GM18505 (cell line): Measurements from ENCODE around the gene PCDHGC3.

Experiments used
- ATAC-seq: cut with Tn5 transposase; IDR thresholded peaks from one replicate; pipeline ENCODE4 v1.9.1; 2021; ENCODE audit not compliant: unreplicated experiment
- POLR2A ChIP-seq: IDR thresholded peaks from 4 replicates; pipeline ENCODE4 v1.6.1; 2011; ENCODE audit warnings: borderline replicate concordance; ENCODE audit not compliant: insufficient read depth, insufficient read length; ENCODE audit errors: extremely low read depth

Gene PCDHGC3

GRCh38 chr5:141489841-141490240, 14.1 kb downstream of the PCDHGC3 start:
- no peak for ATAC-seq
- no peak for TF ChIP-seq POLR2A

GRCh38 chr5:141490271-141490670, 14.5 kb downstream of the PCDHGC3 start:
- TF ChIP-seq POLR2A, result no peak
- ATAC-seq, result no peak

GRCh38 chr5:141490771-141491170, 15.0 kb downstream of the PCDHGC3 start:
- ATAC-seq, result no peak
- no peak for TF ChIP-seq POLR2A

- no peak for TF ChIP-seq POLR2A
- ATAC-seq, result peak; percentile 23
Measured at GRCh38 chr5:141491323-141492167, 15.8 kb downstream of the PCDHGC3 start.

- peak; percentile 11 for TF ChIP-seq POLR2A
- peak; percentile 46 for ATAC-seq
Measured at GRCh38 chr5:141492168-141492885, 16.6 kb downstream of the PCDHGC3 start.

- no peak for ATAC-seq
- no peak for TF ChIP-seq POLR2A
Measured at GRCh38 chr5:141493500-141494422, 18.0 kb downstream of the PCDHGC3 start.

- TF ChIP-seq POLR2A, result no peak
Measured at GRCh38 chr5:141494761-141495452, 19.1 kb downstream of the PCDHGC3 start.

GRCh38 chr5:141495453-141495811, 19.7 kb downstream of the PCDHGC3 start:
- no peak for ATAC-seq
- no peak for TF ChIP-seq POLR2A

More at GRCh38 chr5:141494761-141495452, 19.1 kb downstream of the PCDHGC3 start:
- ATAC-seq, result no peak

- no peak for ATAC-seq
- TF ChIP-seq POLR2A, result no peak
Measured at GRCh38 chr5:141496038-141496437, 20.3 kb downstream of the PCDHGC3 start.

- TF ChIP-seq POLR2A, result no peak
- no peak for ATAC-seq
Measured at GRCh38 chr5:141501761-141502160, 26.0 kb downstream of the PCDHGC3 start.

- no peak for ATAC-seq
- TF ChIP-seq POLR2A, result no peak
Measured at GRCh38 chr5:141503681-141504080, 27.9 kb downstream of the PCDHGC3 start.

GRCh38 chr5:141504216-141504615, 28.4 kb downstream of the PCDHGC3 start:
- ATAC-seq, result no peak
- no peak for TF ChIP-seq POLR2A
